Measurements from ENCODE around the gene FN3KRP. TPM values are rescaled to one million over a fixed set of nuclear protein-coding genes. Genes with fewer than 3 reads are reported as not detected.

The FN3KRP gene
- total and polyA plus RNA-seq, 4 donors: 10.1 to 15.5 (median 11.0) TPM

GRCh38 chr17:82732118-82732743, 15.7 kb downstream of the FN3KRP start:
- Histone ChIP-seq H3K9me3 (ENCODE audit: control insufficient read depth in 4 of 4, low read length in 3 of 4) (peaks cover 0 to 1% (median 0%) of the 10 kb centered on the region in 4 donors), H3K4me3 (ENCODE audit: low read depth in 1 of 3, low read length in 3 of 3) (no peak overlapping the region), H3K4me1 (ENCODE audit: control insufficient read depth in 4 of 4, insufficient read depth in 4 of 4, low read length in 3 of 4) (peaks cover 7 to 18% (median 12%) of the 10 kb centered on the region in 4 donors), H3K27ac (ENCODE audit: low read depth in 1 of 2, low read length in 2 of 2) (no peak overlapping the region), H3K27me3 (ENCODE audit: control insufficient read depth in 4 of 4, insufficient read depth in 4 of 4, low read length in 3 of 4) (no peaks in the 10 kb centered on the region), H3K9ac (ENCODE audit: low read depth in 1 of 2, low read length in 2 of 2) (no peak overlapping the region), H3K36me3 (ENCODE audit: control insufficient read depth in 4 of 4, insufficient read depth in 3 of 4, low read depth in 1 of 4, low read length in 3 of 4) (peaks cover 5 to 17% (median 11%) of the 10 kb centered on the region in 4 donors)
- TF ChIP-seq ZBTB33 (IDR thresholded peaks at IDR 0.05): no peak
- no peak for TF ChIP-seq JUND (IDR thresholded peaks at IDR 0.05)
- no peak for TF ChIP-seq FOXA1 (IDR thresholded peaks at IDR 0.05)
- no peak for TF ChIP-seq GABPA (IDR thresholded peaks at IDR 0.05 in 1 of 2, conservative IDR thresholded peaks at IDR 0.05 in 1 of 2)
- DNase-seq (ENCODE audit: low spot score): no peak
- WGBS: 99% methylated on average over 13 of the region's 13 CpGs

DNA sequence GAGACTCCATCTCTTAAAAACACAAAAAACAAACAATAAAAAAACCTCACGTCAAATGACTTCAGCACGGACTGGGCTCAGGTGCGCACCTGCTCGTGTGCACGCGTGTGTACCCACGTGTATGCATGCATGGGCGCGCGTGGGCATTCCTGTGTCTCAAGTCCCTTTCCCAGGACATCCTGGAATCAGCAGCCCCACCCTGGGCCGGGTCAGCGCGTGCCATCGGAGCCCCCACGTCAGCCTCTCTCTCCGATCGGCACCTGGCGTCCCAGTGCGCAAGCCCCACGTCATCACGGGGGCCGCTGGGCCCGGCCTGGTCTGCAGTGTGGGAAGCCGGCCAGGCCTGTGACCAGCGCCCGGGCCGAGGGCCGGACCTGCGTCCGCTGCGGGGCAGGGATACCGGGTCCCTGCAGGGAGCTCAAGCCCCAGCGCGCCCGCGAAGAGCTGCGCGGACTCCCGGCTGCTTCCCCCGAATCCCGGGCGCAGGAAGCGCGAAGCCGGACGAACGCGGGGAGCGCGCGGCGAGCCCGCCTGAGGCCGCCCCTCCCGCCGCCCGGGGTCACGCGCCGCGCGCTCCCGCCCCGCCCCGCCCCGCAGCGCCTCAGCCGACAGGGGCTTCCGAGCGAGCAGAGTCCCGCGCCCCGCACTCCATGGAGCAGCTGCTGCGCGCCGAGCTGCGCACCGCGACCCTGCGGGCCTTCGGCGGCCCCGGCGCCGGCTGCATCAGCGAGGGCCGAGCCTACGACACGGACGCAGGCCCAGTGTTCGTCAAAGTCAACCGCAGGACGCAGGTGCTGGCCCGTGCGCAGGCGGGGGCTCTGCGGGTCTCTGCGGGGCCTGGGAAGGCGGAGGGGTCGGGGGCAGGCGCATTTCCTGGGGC, 18.7 kb downstream of the FN3KRP start, which contains the start of gene FN3K:
Gene FN3K, plus strand, starts transcription at position 629 of the 880 bp plus-strand sequence. Its CDS starts 22 bp downstream, at position 651.
- H3K27me3 ChIP-seq (ENCODE audit: control insufficient read depth in 4 of 4, insufficient read depth in 4 of 4, low read length in 3 of 4): no peaks in the 10 kb centered on the region
- 4% methylated on average over 101 of the region's 101 CpGs for WGBS
- TF ChIP-seq, protein P1, sequence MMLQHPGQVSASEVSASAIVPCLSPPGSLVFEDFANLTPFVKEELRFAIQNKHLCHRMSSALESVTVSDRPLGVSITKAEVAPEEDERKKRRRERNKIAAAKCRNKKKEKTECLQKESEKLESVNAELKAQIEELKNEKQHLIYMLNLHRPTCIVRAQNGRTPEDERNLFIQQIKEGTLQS (IDR thresholded peaks at IDR 0.05): no peak
- TF ChIP-seq REST (IDR thresholded peaks at IDR 0.05): no peak
- no peak for TF ChIP-seq NR2F2 (IDR thresholded peaks at IDR 0.05)
- no peak for TF ChIP-seq RAD21 (IDR thresholded peaks at IDR 0.05)
- TF ChIP-seq FOXA1 (IDR thresholded peaks at IDR 0.05): no peak
- no peak for TF ChIP-seq TAF1 (conservative IDR thresholded peaks at IDR 0.05)
- no peak for TF ChIP-seq ZBTB33 (IDR thresholded peaks at IDR 0.05)
- no peak for TF ChIP-seq SP1 (IDR thresholded peaks at IDR 0.05)
- no peak for TF ChIP-seq YY1 (IDR thresholded peaks at IDR 0.05)
- no peak for TF ChIP-seq GABPA (IDR thresholded peaks at IDR 0.05 in 1 of 2, conservative IDR thresholded peaks at IDR 0.05 in 1 of 2)
- no peak for TF ChIP-seq MAX (IDR thresholded peaks at IDR 0.05)
- TF ChIP-seq FOXA2 (IDR thresholded peaks at IDR 0.05): no peak
- TF ChIP-seq RXRA (IDR thresholded peaks at IDR 0.05): no peak
- TF ChIP-seq EGR1 (IDR thresholded peaks at IDR 0.05; ENCODE audit: low read depth in 2 of 2): no peak
- no peak for TF ChIP-seq HNF4A (conservative IDR thresholded peaks at IDR 0.05)
- H3K36me3 ChIP-seq (ENCODE audit: control insufficient read depth in 4 of 4, insufficient read depth in 3 of 4, low read depth in 1 of 4, low read length in 3 of 4): peaks cover 0 to 16% (median 8%) of the 10 kb centered on the region in 4 donors
- peak within 1 kb of the TSS; percentile 75 to 91 (median 78) for H3K4me3 ChIP-seq (ENCODE audit: low read depth in 1 of 3, low read length in 3 of 3)
- DNase-seq (ENCODE audit: low spot score): peak; percentile 79
- H3K27ac ChIP-seq (ENCODE audit: low read depth in 1 of 2, low read length in 2 of 2): peak within 1 kb of the TSS; percentile 69 to 76
- peaks cover 0 to 1% (median 0%) of the 10 kb centered on the region in 4 donors for H3K9me3 ChIP-seq (ENCODE audit: control insufficient read depth in 4 of 4, low read length in 3 of 4)
- peaks cover 13 to 36% (median 22%) of the 10 kb centered on the region in 4 donors for H3K4me1 ChIP-seq (ENCODE audit: control insufficient read depth in 4 of 4, insufficient read depth in 4 of 4, low read length in 3 of 4)
- H3K9ac ChIP-seq (ENCODE audit: low read depth in 1 of 2, low read length in 2 of 2): peak within 1 kb of the TSS; percentile 47 to 62

Measured in liver (tissue), 9 donors.